ENCODE data around the gene NCAM1. TPM values are rescaled to one million over a fixed set of nuclear protein-coding genes. Genes with fewer than 3 reads are reported as not detected.

NCAM1 gene
- polyA plus RNA-seq, 5 donors = 30.1 to 47.5 (median 41.5) TPM

- no peak for DNase-seq
Observed at GRCh38 chr11:113083571-113083970, 122.4 kb downstream of the NCAM1 start.

GRCh38 chr11:113084297-113084696 is 123.1 kb downstream of the NCAM1 start:
- no peak for DNase-seq

GRCh38 chr11:113085446-113085845 is 124.2 kb downstream of the NCAM1 start:
- no peak for DNase-seq

- no peak for DNase-seq
Observed at GRCh38 chr11:113087706-113088105, 126.5 kb downstream of the NCAM1 start.

- no peak for DNase-seq
Observed at GRCh38 chr11:113090716-113091480, 129.7 kb downstream of the NCAM1 start.

GRCh38 chr11:113091481-113091780 is 130.2 kb downstream of the NCAM1 start:
- DNase-seq = no peak

GRCh38 chr11:113096648-113097047 is 135.4 kb downstream of the NCAM1 start:
- DNase-seq = no peak

- DNase-seq = no peak
Observed at GRCh38 chr11:113103932-113104690, 142.9 kb downstream of the NCAM1 start.

GRCh38 chr11:113104691-113105251 is 143.6 kb downstream of the NCAM1 start:
- DNase-seq = no peak

- DNase-seq = no peak
Observed at GRCh38 chr11:113105592-113105991, 144.4 kb downstream of the NCAM1 start.

- DNase-seq = no peak
Observed at GRCh38 chr11:113106507-113106906, 145.3 kb downstream of the NCAM1 start.

GRCh38 chr11:113110046-113110445 is 148.8 kb downstream of the NCAM1 start:
- DNase-seq = no peak

GRCh38 chr11:113111156-113111555 is 149.9 kb downstream of the NCAM1 start:
- DNase-seq = no peak

GRCh38 chr11:113112307-113112706 is 151.1 kb downstream of the NCAM1 start:
- no peak for DNase-seq

- DNase-seq = peak; percentile 43 to 65
Observed at GRCh38 chr11:113113801-113114704, 152.8 kb downstream of the NCAM1 start.

- DNase-seq = no peak
Observed at GRCh38 chr11:113114705-113115027, 153.4 kb downstream of the NCAM1 start.

GRCh38 chr11:113118104-113118503 is 156.9 kb downstream of the NCAM1 start:
- DNase-seq = no peak

- DNase-seq = no peak
Observed at GRCh38 chr11:113119074-113119473, 157.9 kb downstream of the NCAM1 start.

GRCh38 chr11:113119966-113120736 is 158.9 kb downstream of the NCAM1 start:
- DNase-seq = no peak

GRCh38 chr11:113121746-113122145 is 160.5 kb downstream of the NCAM1 start:
- no peak for DNase-seq

GRCh38 chr11:113124006-113124405 is 162.8 kb downstream of the NCAM1 start:
- no peak for DNase-seq

All from right lung (tissue), 5 donors.